ENCODE results near the gene SLC6A9. TPM values are rescaled to one million over a fixed set of nuclear protein-coding genes. Genes with fewer than 3 reads are reported as not detected.

The SLC6A9 gene
- total RNA-seq, 2 experiments from 2014 or later = 0.17 TPM; not detected in 1

- TF ChIP-seq CTCF (IDR thresholded peaks at IDR 0.05) = no peak
- Mint-ChIP-seq H3K27me3 (peaks cover 7% of the 10 kb centered on the region), H3K27ac (no peak overlapping the region), H3K9me3 (no peaks in the 10 kb centered on the region), H3K4me1 (ENCODE audit: low read depth) (no peaks in the 10 kb centered on the region), H3K36me3 (ENCODE audit: low read depth) (no peaks in the 10 kb centered on the region), H3K4me3 (no peak overlapping the region)
- peaks cover 2 to 4% of the 10 kb centered on the region in 2 experiments for H3K27me3 ChIP-seq (ENCODE audit: control insufficient read depth in 1 of 2, insufficient read depth in 2 of 2, low read length in 2 of 2)
- no peaks in the 10 kb centered on the region for H3K4me1 ChIP-seq (ENCODE audit: insufficient read depth, low read length)
- intact Hi-C loops (cut with DNase I, micrococcal nuclease) = loop anchor here (1.0 to 5.0 kb wide), 3 partner anchors 116 to 520 kb away; partner anchors contain the start of gene ARTN (in 1 of the 2)
- H3K27ac ChIP-seq (ENCODE audit: low read depth in 1 of 2, low read length in 2 of 2) = no peak overlapping the region
- DNase-seq (no peak), ATAC-seq (ENCODE audit: poor library complexity) (no peak)
- no peaks in the 10 kb centered on the region for H3K9me3 ChIP-seq (ENCODE audit: control insufficient read depth in 1 of 2, insufficient read depth in 1 of 2, low read length in 2 of 2)
- H3K36me3 ChIP-seq (ENCODE audit: insufficient read depth, low read length) = no peaks in the 10 kb centered on the region
- ChIA-PET POLR2A (no interaction called here), CTCF (interaction anchor here (0.9 to 1.5 kb wide), 5 partner anchors 12 to 519 kb away, joined by 3 to 9 read pairs (median 3); partner anchors contain the start of gene CCDC24)
- no peak overlapping the region for H3K4me3 ChIP-seq (ENCODE audit: low read length)
Measured at GRCh38 chr1:44048532-44049215, 17.4 kb upstream of the SLC6A9 start.

- Histone ChIP-seq H3K36me3 (ENCODE audit: insufficient read depth, low read length) (no peaks in the 10 kb centered on the region), H3K4me3 (ENCODE audit: low read length) (no peak overlapping the region), H3K27me3 (ENCODE audit: control insufficient read depth in 1 of 2, insufficient read depth in 2 of 2, low read length in 2 of 2) (peaks cover 4 to 5% of the 10 kb centered on the region in 2 experiments), H3K4me1 (ENCODE audit: insufficient read depth, low read length) (no peaks in the 10 kb centered on the region), H3K27ac (ENCODE audit: low read depth in 1 of 2, low read length in 2 of 2) (no peak overlapping the region), H3K9me3 (ENCODE audit: control insufficient read depth in 1 of 2, insufficient read depth in 1 of 2, low read length in 2 of 2) (no peaks in the 10 kb centered on the region)
- ChIA-PET POLR2A (no interaction called here), CTCF (interaction anchor here (0.8 to 1.5 kb wide), 4 partner anchors 10 to 517 kb away, joined by 3 to 9 read pairs (median 4); no protein-coding TSS in a partner anchor)
- no peak for TF ChIP-seq CTCF (IDR thresholded peaks at IDR 0.05)
- Mint-ChIP-seq H3K4me3 (no peak overlapping the region), H3K36me3 (ENCODE audit: low read depth) (no peaks in the 10 kb centered on the region), H3K27ac (no peak overlapping the region), H3K4me1 (ENCODE audit: low read depth) (no peaks in the 10 kb centered on the region), H3K9me3 (no peaks in the 10 kb centered on the region), H3K27me3 (peaks cover 7% of the 10 kb centered on the region)
- intact Hi-C loops (cut with DNase I, micrococcal nuclease) = loop anchor here in 1 of 2 experiments (2.0 to 5.0 kb wide), 2 partner anchors 42 to 115 kb away; partner anchors contain the start of gene ARTN
- DNase-seq (no peak), ATAC-seq (ENCODE audit: poor library complexity) (no peak)
Measured at GRCh38 chr1:44047131-44047530, 15.9 kb upstream of the SLC6A9 start.

GRCh38 chr1:44045064-44045463, 13.8 kb upstream of the SLC6A9 start:
- Mint-ChIP-seq H3K27me3 (peaks cover 7% of the 10 kb centered on the region), H3K36me3 (ENCODE audit: low read depth) (no peaks in the 10 kb centered on the region), H3K4me3 (no peak overlapping the region), H3K9me3 (no peaks in the 10 kb centered on the region), H3K4me1 (ENCODE audit: low read depth) (no peaks in the 10 kb centered on the region), H3K27ac (no peak overlapping the region)
- no peak for ATAC-seq (ENCODE audit: poor library complexity)
- no peak for DNase-seq
- no peak overlapping the region for H3K27ac ChIP-seq (ENCODE audit: low read depth in 1 of 2, low read length in 2 of 2)
- no peaks in the 10 kb centered on the region for H3K4me1 ChIP-seq (ENCODE audit: insufficient read depth, low read length)
- ChIA-PET CTCF (no interaction called here), POLR2A (no interaction called here)
- no peak for TF ChIP-seq CTCF (IDR thresholded peaks at IDR 0.05)
- intact Hi-C loops (cut with DNase I, micrococcal nuclease) = loop anchor here in 1 of 2 experiments (5.0 kb wide), 1 partner anchor 113 kb away; the partner anchor contains the start of gene ARTN
- no peaks in the 10 kb centered on the region for H3K36me3 ChIP-seq (ENCODE audit: insufficient read depth, low read length)
- H3K4me3 ChIP-seq (ENCODE audit: low read length) = no peak overlapping the region
- peaks cover 4 to 5% of the 10 kb centered on the region in 2 experiments for H3K27me3 ChIP-seq (ENCODE audit: control insufficient read depth in 1 of 2, insufficient read depth in 2 of 2, low read length in 2 of 2)
- no peaks in the 10 kb centered on the region for H3K9me3 ChIP-seq (ENCODE audit: control insufficient read depth in 1 of 2, insufficient read depth in 1 of 2, low read length in 2 of 2)

All from CD4-positive, alpha-beta T cell (primary cell).